AG10803 (cell line): ENCODE results near the gene ATG10.
"Not testable (repeated sequence)": the region's sequence is repeated elsewhere in the genome, so short reads cannot be mapped to it uniquely, and the experiment has no call there.

Source experiments
- DNase-seq: peaks from one replicate; pipeline ENCODE4 v3.0.0; 2010; ENCODE audit warnings: low read depth
- H3K4me3 ChIP-seq: 2 replicates; pipeline ENCODE4 v1.5.1; 2011; ENCODE audit warnings: mild to moderate bottlenecking, low read length, control low read depth
- CTCF ChIP-seq: conservative IDR thresholded peaks from 2 replicates; pipeline ENCODE4 v1.5.1; 2011; ENCODE audit warnings: mild to moderate bottlenecking, low read length, control low read depth, inconsistent platforms

The ATG10 gene

GRCh38 chr5:82018462-82018861 is 46.6 kb downstream of the ATG10 start:
- peak; percentile 12 for DNase-seq
- H3K4me3 ChIP-seq = no peak overlapping the region
- no peak for TF ChIP-seq CTCF

- no peak overlapping the region for H3K4me3 ChIP-seq
- no peak for TF ChIP-seq CTCF
- DNase-seq = no peak
Observed at GRCh38 chr5:82019342-82020138, 47.7 kb downstream of the ATG10 start.

- no peak for TF ChIP-seq CTCF
- no peak overlapping the region for H3K4me3 ChIP-seq
- no peak for DNase-seq
Observed at GRCh38 chr5:82022499-82022898, 50.7 kb downstream of the ATG10 start.

- TF ChIP-seq CTCF = no peak
- DNase-seq = peak; percentile 26
- H3K4me3 ChIP-seq = no peak overlapping the region
Observed at GRCh38 chr5:82023644-82024043, 51.8 kb downstream of the ATG10 start.

GRCh38 chr5:82031220-82032119 is 59.6 kb downstream of the ATG10 start:
- TF ChIP-seq CTCF = no peak
- DNase-seq = no peak
- H3K4me3 ChIP-seq = no peak overlapping the region

GRCh38 chr5:82042894-82043293 is 71.1 kb downstream of the ATG10 start:
- not testable (repeated sequence) for H3K4me3 ChIP-seq, DNase-seq

- no peak for TF ChIP-seq CTCF
- DNase-seq = no peak
- no peak overlapping the region for H3K4me3 ChIP-seq
Observed at GRCh38 chr5:82044010-82044409, 72.2 kb downstream of the ATG10 start.
